Measurements from ENCODE around the gene EVL.
"Not testable (repeated sequence)": the region's sequence is repeated elsewhere in the genome, so short reads cannot be mapped to it uniquely, and the experiment has no call there.

EVL gene

DNA sequence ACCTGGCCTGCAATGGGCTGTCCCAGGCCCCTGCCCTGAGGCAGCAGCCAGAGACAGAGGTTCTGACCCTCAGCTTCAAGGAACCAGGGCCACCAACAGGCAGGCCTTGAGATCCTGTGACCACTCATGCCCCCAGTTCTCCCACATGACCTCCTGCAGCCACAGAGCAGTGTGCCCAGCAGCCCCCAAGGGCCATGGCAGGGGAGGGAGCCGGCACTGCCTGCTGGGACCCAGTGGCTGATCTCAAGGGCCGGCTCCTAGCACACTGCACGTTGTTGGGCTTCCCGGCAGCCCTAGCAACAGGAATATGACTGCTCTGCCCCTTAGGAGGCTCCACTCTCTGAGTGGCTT is 79.4 kb downstream of the EVL start:
- DNase-seq (ENCODE audit: low read depth in 1 of 2, low spot score in 1 of 2): no peak

GRCh38 chr14:100144996-100145646 is 79.9 kb downstream of the EVL start:
- DNase-seq (ENCODE audit: low read depth in 1 of 2, low spot score in 1 of 2): no peak

- DNase-seq (ENCODE audit: low read depth in 1 of 2, low spot score in 1 of 2): no peak
These were observed 80.7 kb downstream of the EVL start for GRCh38 chr14:100145682-100146464.

GRCh38 chr14:100146531-100147091 is 81.4 kb downstream of the EVL start:
- no peak for DNase-seq (ENCODE audit: low read depth in 1 of 2, low spot score in 1 of 2)

- DNase-seq (ENCODE audit: low read depth in 1 of 2, low spot score in 1 of 2): peak; percentile 20 to 44
These were observed 82.0 kb downstream of the EVL start for GRCh38 chr14:100147181-100147631.

- DNase-seq (ENCODE audit: low read depth in 1 of 2, low spot score in 1 of 2): no peak
These were observed 82.7 kb downstream of the EVL start for GRCh38 chr14:100147691-100148464.

GRCh38 chr14:100148837-100149731 is 83.9 kb downstream of the EVL start:
- no peak for DNase-seq (ENCODE audit: low read depth in 1 of 2, low spot score in 1 of 2)

DNA sequence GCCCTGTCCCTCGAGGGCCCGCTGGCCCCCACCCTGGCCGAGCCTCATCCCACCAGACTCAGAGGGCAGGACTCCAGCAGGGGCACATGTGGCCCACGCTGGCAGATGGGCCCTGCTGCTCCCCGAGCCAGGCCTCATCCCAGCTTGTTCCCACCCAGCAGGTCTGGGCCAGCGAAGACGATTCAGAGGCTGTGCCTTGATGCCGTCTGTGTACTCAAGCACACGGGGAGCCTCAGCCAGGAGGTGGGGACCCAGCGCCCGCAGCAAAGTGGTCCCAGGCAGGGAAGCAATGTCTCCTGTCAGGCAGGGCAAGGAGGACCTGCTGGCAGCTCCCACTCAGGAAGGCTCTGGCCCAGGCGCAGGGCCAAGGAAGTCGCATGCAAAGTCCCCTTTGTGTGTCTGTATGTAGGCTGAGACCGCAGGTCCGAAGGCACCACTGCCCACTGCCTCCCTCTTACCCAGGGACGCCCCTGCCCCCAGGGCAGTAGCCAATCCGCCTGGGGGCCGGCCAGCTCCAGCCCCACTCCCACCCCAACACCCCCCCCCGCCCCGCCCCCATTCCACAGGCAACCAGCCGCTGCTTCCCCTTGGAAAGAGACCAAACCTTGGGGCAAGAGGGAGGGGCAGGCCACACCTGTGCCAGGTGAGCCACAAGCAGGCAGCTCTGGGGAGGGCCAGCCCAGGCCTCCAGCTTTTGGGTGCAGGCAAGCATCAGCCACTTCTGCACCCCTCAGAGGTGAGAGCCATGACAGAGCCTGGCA is 84.8 kb downstream of the EVL start:
- DNase-seq (ENCODE audit: low read depth in 1 of 2, low spot score in 1 of 2): no peak

DNA sequence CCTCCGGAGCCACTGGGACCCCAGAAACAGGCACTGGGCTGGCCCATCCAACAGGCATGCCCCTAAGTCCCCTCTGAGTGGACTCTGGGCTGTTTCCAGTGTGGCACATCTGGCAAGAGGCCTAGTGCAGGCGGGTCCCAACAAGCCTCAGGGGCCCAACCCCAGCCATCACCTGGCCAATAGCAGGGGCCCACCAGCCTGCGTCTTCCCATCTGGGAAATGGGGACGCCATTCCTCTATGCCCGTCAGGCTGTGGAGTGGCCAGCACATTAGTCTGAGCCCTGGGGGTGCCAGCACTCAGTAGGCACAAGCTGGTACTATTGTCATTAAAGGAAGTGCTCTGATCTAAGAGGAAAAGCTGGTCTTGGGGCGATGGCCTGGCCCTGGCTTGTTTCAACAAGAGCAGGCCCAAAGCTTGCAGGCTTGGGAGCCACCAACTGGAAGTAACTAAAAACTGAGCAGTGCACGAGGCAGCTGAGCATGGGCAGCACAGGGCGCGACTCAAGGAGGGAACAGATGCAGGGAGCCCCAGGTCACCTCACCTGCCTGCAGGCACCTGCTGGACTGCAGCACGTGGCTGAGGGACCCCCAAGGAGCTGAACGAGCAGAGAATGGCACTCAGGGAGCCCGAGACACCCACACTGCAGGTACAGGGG is 85.8 kb downstream of the EVL start:
- DNase-seq (ENCODE audit: low read depth in 1 of 2, low spot score in 1 of 2): no peak

- no peak for DNase-seq (ENCODE audit: low read depth in 1 of 2, low spot score in 1 of 2)
These were observed 86.9 kb downstream of the EVL start for GRCh38 chr14:100152091-100152490.

GRCh38 chr14:100153560-100153959 is 88.3 kb downstream of the EVL start:
- DNase-seq (ENCODE audit: low read depth in 1 of 2, low spot score in 1 of 2): no peak

DNA sequence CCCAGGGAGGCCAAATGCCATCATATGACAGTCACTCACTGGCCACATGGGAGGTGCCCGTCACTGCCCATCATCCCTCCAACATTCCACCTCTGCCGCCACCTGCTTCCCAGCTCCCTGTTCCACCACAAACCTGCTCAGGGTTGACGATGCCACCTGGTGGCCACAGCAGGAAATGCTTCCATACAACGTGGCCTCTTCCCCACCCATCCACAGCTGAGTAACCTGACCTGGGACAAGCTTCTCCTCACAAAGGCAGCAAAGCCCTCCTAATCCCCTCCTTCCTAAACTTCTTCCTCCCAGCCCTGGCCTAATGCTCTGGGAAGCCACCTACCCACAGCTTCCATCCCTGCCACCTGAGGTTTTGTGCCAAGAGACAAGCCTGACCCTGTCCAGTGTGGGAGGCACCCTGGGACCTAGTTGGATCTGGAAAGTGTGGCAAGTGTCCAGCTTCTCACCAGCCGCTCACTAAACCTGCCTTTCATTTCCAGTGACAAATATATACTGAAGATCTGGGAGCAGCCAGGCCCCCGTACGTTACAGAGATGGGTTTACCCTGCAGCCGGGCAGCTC is 89.9 kb downstream of the EVL start:
- DNase-seq (ENCODE audit: low read depth in 1 of 2, low spot score in 1 of 2): no peak

DNA sequence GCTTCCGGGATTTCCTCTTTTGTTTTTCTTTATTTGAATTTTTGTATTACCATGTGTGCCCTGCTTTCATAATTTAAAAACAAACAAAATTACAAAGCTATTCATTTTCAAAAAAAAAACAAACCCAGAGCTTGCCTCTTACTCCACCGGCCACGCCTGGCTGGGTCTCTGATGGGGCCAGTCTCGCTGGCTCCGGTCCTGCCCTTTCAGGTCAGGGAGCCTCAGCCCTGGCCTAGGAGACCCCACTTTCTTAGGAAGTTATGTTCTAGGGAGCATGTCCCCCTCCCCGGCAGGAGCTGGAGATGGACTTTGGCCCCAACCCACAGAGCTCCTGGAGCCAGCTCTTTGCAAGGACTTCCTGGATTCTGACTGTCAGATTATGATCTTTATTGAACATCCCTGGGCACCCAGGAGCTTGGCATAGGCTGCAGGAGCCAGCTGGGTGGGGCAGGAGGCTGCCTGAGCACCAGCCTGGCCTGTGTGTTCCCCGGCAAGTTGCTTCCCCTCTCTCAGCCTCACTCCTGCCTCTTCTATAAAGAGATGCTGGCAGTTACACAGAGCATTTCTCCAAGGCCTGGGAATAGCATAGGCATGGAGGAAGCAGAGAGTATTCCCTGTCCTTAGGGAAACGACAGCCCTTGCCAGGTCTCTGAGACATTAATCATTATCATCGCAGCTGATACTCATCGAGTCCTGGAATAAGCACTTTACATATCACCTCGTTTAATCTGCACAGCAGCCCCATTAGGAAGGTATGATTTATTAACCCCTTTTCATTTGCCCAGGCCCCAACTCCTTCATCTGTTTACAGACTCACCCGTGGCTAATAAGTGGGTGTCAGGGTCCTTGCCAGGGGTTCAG is 90.8 kb downstream of the EVL start:
- DNase-seq (ENCODE audit: low read depth in 1 of 2, low spot score in 1 of 2): no peak

GRCh38 chr14:100156776-100157175 is 91.6 kb downstream of the EVL start:
- no peak for DNase-seq (ENCODE audit: low read depth in 1 of 2, low spot score in 1 of 2)

DNA sequence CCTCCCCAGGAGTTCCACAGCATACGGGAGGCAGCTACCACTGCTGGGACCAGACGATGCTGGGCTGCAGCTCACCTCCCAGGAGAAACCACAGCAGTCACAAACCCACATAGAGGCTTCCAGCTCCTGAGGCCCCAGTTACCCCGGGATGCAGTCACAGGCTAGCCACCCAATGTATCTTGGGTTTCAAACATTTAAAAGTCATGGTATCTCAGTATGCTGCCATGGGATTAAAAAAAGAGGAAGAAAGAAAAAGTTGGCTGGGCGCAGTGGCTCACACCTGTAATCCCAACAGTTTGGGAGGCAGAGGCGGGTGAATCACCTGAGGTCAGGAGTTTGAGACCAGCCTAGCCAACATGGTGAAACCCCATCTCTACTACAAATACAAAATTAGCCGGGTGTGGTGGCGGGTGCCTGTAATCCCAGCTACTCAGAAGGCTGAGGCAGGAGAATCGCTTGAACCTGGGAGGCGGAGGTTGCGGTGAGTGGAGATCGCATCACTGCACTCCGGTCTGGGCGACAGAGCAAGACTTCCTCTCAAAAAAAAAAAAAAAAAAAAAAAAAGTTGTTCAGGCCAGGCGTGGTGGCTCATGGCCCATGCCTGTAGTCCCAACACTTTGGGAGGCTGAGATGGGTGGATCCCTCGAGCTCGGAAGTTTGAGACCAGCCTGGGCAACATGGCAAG is 92.5 kb downstream of the EVL start:
- not testable (repeated sequence) for DNase-seq (ENCODE audit: low read depth in 1 of 2, low spot score in 1 of 2)

DNA sequence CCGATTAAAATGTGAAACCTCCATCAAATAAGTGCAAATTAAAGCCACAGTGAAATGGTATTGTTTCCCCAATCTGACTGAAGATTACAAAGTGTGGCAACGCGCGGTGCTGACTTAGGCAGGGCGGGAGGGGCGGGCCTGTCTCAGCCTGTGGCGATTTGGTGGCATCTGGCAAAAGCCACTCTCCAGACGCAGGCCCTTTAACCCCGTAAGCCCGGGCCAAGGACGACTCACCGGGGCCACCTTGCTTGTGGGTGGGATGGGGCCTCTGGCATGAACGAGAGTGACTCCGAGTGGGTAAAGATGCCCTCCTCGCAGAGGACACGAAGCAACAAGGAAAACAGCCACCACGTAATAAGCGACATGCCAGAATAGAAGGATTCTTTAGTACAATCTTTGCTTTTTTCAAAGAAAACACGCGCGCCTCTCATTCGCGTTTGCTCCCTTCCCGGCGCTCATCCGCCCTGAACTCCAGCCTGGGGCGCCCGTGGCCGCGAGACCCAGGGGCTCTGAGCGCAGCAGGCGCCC is 93.4 kb downstream of the EVL start:
- DNase-seq (ENCODE audit: low read depth in 1 of 2, low spot score in 1 of 2): no peak

All from stimulated activated CD4-positive, alpha-beta T cell treated with anti-CD3 and anti-CD28 coated beads, Interleukin-15, amount 100 ng/mL, for 1 hour (primary cell).